Right ventricle myocardium superior (tissue), 1 donor: ENCODE data around the gene ZNF608. TPM values are rescaled to one million over a fixed set of nuclear protein-coding genes. Genes with fewer than 3 reads are reported as not detected.
A peak's percentile ranks its signal among the peaks of the same experiment; 100 is the strongest.

Source experiments
- ATAC-seq: fragments of 200-7000 bp; cut with Tn5 transposase; one replicate; pipeline ENCODE4 v1.9.1; 2020; ENCODE audit warnings: mild to moderate bottlenecking; ENCODE audit not compliant: poor library complexity
- DNase-seq: peaks from one replicate; pipeline ENCODE4 v3.0.0-alpha.2; 2020
- intact Hi-C: fragments of 100-400 bp; cut with DNase I; formaldehyde crosslinking; loops from one replicate; pipeline ENCODE4 v1.11.2; 2022
- long read RNA-seq: library from polyadenylated mRNA; unstranded; transcript quantifications from one replicate; pipeline ENCODE4 v2.0.0, GENCODE V29; 2021
- total RNA-seq: library from RNA; stranded (reverse); fragmentation: NEBNext Ultra II Directional; extraction: Animal tissue kit (Norgen Biotek cat#: 25700); gene quantifications from one replicate; pipeline ENCODE4 v1.2.1, GENCODE V29; 2021
- donor health status: DM: no; HTN: yes; CAD: no; lungs with severe emphysema.

ZNF608 gene, protein sequence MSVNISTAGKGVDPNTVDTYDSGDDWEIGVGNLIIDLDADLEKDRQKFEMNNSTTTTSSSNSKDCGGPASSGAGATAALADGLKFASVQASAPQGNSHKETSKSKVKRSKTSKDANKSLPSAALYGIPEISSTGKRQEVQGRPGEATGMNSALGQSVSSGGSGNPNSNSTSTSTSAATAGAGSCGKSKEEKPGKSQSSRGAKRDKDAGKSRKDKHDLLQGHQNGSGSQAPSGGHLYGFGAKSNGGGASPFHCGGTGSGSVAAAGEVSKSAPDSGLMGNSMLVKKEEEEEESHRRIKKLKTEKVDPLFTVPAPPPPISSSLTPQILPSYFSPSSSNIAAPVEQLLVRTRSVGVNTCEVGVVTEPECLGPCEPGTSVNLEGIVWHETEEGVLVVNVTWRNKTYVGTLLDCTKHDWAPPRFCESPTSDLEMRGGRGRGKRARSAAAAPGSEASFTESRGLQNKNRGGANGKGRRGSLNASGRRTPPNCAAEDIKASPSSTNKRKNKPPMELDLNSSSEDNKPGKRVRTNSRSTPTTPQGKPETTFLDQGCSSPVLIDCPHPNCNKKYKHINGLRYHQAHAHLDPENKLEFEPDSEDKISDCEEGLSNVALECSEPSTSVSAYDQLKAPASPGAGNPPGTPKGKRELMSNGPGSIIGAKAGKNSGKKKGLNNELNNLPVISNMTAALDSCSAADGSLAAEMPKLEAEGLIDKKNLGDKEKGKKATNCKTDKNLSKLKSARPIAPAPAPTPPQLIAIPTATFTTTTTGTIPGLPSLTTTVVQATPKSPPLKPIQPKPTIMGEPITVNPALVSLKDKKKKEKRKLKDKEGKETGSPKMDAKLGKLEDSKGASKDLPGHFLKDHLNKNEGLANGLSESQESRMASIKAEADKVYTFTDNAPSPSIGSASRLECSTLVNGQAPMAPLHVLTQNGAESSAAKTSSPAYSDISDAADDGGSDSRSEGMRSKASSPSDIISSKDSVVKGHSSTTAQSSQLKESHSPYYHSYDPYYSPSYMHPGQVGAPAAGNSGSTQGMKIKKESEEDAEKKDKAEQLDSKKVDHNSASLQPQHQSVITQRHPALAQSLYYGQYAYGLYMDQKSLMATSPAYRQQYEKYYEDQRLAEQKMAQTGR (N-terminal part only)
- total RNA-seq, result 8.6 TPM
- long read RNA-seq, partial matches to known transcripts, result 2 of 3 reads
- long read RNA-seq, other reads (novel, unspliced or antisense), result 1 of 3 reads

DNA sequence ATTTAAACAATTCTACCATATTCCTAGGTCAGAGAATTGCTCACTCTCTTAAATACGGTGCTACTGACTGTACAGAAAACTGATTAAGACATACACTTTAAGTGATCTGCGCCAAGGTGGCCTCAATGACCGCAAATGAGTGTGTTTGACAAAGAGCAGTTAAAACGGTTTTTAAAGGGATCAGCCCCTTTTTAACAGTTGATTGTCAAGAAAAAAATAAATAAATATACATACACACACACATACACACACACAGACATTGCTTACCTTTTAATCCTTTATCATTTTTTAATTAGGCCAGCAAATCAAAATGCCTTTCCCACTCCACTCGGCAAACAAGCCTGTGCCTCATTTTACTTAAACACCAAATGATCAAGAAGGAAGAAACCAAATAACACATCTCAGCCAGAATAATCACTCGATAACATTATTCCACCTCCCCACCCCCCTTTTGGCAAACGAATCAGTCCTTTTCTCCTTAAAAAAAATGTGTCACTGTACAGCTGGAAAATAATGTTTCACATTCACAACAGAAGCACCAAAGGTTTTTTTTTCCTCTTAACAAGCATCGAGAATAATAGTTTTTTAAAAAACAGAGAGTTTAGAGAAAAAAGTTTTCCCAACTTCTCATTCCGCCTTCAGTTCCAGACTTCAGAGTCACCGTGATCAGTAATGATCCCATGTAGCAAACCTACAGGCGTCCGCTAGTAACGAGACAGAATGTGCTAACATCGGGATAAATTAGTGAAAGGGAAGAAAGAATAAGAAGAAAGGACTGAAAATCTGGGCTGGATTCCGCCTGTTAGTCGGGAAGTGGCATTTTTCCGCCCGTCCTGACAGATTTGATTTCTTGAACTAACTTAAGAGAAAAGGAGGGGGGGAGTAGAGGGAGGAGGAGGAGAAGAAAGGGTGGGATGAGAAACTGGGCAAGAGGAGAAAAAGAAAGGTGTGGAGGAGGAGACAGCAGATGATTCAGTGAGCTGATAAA, at the start of gene ZNF608:
ZNF608 (minus strand) TSS at position 712 of the 988 bp plus-strand sequence. CDS start 1,650 bp downstream, outside the sequence.
- ATAC-seq (no peak), DNase-seq (no peak)
- intact Hi-C loops, result loop anchor here (5.0 kb wide), 1 partner anchor 94 kb away; no protein-coding TSS in a partner anchor

DNA sequence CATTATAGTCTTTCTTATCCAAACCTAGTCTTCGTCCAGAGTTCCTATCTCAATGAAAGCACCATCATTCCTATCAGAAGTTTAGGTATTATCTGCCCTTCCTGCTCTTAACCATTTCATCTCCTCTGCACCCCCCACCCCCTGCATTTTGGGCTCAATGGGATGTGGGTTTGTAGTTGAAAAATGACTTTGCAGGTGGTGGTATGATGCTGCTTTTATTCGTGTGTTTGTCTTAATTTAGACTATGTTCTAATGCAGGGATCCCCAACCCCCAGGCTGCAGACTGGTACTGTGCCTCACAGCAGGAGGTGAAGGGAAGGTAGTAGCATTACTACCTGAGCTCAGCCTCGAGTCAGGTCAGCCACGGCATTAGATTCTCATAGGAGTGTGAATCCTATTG, 49.4 kb upstream of the ZNF608 start:
- intact Hi-C loops, result no loop called here
- no peak for ATAC-seq
- DNase-seq, result no peak

DNA sequence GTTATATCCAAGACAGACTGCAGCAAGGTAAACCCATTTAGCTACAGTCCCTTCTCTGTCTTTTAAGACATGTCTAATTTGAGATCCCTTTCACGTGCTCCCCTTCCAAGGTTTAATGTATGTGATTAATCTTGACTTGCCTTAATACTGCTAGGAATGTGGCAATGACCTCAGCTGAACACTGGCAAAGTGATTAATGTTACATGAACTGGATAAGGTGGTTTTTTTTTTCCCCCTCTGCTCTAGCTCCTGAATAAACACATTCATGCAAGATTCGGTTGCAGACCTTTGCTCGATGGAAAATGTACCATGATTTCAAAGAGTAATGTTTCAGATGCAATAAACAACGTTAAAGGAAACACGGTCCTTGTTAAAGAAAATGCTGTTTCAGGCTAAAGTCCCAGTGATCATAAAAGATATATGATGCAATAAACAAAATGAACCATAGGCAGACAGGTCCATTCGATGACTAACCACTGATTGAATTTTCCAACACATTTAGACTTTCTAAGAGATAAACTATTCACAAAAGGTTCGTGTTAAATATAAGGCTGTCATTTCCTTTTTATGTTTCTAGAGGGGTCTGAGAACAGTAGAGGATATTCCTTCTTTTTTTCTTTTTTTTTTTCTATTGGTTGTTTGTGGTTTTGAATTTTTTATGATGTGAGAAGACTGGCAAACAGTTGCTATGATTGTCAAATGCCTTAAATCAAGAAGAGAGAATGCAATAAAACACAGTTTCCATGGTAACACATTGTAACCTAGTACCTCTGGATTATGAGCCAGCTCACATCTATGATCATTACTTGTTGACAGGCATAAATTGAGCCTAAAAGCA, 44.7 kb upstream of the ZNF608 start:
- no peak for DNase-seq
- intact Hi-C loops, result no loop called here
- ATAC-seq, result no peak

DNA sequence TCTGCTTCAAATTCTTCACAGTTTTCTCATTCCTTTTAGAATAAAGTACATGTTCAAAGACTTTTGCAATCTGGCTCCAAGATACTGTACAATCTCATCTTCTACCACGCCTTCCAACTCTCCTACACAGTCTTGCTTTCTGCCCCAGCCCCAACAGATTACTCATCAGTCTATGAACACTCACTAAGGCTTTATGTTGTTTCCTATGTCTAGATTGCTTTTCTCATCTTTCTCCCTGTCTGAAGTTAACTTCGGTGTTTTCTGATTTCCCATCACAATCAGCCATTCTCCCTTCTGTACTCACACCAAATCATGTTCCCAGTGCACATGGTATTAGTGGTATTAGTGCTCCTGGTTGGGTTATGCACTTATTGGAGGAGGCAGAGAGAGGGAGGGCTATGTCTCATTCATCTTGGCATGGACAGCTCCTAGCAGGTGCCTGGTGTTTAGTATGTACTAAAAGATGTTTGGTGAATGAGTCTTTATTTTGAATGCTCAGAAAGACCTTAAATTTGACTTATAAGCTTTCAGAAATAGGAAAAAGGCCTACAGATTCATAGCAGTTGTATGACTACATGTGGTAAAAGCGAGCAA, 44.0 kb upstream of the ZNF608 start:
- intact Hi-C loops, result no loop called here
- ATAC-seq (no peak), DNase-seq (no peak)

DNA sequence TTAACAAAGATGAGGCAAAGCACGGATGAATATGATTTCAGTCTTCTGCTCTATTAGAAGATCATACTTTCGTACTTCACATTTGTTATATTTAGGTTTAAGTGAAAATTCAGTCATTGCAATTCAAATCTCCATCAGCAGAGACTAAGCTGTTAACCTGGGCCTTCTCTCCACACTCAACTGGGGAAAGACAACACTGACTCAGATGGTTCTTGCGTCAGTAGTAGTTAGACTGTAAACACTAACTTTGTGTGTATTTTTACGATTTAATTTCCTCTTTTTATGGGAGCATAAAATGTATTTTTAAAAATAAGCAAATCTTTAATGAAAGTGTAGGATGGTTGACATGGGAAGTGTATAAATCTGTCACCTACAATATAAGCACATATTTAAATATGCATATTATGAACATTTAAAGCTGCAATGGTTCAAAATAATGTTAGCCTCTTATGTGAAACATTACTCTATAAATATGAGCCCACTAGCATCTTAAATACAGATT, 42.7 kb upstream of the ZNF608 start:
- DNase-seq (no peak), ATAC-seq (no peak)
- intact Hi-C loops, result no loop called here

DNA sequence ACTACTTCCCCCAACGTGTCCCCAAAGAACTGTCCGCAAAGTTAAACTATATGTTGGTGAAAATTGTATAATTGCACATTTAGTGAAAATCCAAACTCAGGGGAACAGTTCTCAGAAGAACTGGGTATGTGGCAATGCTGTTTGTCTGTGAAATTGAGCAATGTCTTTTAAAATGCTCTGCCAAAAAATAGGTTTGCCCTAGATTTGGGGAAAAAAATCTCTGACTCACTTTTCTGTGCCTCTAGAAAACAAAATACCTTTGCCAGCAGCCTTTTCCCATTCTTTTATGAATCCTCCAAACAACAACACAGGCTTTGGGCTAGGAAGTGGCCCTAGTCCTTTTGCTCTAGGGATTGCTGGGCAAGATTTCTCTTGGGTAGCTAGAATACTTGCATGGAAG, 37.4 kb upstream of the ZNF608 start:
- intact Hi-C loops, result no loop called here
- peak; percentile 39 for ATAC-seq
- DNase-seq, result no peak

DNA sequence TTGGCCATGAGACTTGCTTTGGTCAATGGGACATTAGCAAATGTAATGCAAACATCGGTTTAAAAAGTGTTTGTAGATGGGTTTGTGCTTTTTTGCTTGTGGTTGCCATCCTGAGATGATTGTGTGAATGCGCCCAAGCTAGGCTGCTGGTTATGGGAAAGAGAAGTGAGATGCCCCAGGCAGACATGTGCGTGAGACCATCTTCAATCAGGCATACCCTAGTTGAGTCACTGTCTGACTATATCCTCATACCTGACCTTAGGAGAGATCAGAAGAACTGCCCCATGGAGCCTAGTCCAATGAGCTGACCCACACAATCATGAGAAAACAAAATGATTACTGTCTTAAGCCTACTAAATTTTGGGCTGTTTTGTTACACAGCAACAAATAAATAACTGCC, 36.8 kb upstream of the ZNF608 start:
- DNase-seq, result no peak
- ATAC-seq, result no peak
- intact Hi-C loops, result no loop called here

DNA sequence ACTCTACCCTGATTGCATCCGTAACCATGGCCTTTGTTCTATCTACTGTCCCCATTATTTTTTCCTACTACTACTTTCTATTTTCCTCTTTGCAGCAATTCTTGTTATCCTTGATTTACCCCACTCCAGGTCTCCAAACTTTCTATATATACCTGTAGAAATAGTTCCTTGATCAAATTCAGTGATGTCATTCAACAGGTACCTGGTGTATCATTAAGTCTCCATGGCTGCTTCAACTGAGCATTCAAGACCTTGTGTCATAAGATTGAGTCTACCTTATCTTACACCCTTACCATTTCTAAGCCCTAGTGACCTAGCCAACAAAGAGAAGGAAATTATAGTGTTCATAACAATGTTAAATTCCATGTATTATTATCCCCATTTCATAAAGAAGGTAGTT, 35.8 kb upstream of the ZNF608 start:
- ATAC-seq (no peak), DNase-seq (no peak)
- intact Hi-C loops, result no loop called here

DNA sequence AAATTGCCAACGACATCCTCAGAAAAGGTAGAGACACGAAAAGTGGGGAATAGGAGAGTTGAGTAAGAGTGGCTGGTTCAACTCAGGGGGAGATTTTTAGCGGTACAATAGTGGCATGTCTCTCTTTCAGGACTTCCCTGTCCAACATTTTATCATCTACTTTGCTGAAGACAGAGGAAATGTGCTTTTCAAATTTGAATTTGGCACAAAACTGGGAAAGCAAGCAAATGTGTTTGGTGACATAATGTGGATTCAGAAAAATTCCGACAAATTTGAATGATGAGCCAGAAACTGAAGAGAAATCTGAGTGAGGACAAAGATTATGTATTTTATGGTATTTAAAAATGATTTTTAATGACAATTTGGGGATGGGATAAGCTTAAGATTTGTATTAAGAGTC, 33.6 kb upstream of the ZNF608 start:
- intact Hi-C loops, result no loop called here
- ATAC-seq (no peak), DNase-seq (no peak)

DNA sequence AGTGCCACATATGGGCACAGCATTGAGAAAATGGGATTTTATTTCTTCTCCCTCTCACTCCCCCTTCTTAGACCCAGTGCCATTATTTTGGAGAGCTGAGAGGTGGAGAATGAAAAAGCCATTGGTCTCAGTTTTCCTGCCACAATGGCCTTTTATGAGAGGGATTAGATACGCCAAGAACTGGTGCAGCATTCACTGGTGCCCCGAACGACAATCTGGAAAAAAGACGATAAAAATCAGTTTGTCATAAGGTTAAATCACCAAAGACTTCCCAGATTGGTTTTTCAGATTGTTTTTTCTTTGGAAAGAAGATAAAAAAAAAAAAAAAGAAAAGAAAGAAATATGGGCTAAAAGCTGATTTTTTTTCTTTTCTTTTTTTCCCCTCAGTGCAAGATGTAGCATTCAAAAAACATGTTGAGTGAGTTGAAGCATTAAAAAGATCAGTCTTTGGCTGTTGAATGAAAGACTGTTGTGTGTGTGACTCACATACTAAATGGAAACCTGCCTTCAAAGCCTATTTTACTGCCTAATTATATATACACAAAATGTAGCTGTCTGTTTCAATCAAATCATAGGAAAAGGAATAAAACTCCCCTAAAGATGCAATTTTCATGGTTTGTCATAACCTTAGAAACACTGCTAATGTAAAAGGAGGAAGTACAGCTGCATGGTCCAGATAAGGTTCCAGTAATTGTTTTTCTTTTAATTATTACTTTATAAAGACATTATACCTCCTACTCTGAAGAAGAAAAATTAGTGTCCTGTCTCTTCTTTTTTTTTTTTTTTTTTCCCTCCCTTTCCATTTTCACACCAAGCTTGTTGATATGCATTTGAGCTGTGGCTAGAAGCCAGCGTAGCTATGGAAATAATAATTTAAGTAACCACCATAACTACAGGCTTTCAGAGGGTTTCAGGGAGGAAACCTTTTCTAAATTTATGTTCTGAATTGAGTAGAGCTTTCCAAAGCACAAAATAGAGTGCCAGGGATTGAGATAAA, 27.2 kb upstream of the ZNF608 start:
- ATAC-seq, result no peak
- intact Hi-C loops, result no loop called here
- DNase-seq, result no peak

DNA sequence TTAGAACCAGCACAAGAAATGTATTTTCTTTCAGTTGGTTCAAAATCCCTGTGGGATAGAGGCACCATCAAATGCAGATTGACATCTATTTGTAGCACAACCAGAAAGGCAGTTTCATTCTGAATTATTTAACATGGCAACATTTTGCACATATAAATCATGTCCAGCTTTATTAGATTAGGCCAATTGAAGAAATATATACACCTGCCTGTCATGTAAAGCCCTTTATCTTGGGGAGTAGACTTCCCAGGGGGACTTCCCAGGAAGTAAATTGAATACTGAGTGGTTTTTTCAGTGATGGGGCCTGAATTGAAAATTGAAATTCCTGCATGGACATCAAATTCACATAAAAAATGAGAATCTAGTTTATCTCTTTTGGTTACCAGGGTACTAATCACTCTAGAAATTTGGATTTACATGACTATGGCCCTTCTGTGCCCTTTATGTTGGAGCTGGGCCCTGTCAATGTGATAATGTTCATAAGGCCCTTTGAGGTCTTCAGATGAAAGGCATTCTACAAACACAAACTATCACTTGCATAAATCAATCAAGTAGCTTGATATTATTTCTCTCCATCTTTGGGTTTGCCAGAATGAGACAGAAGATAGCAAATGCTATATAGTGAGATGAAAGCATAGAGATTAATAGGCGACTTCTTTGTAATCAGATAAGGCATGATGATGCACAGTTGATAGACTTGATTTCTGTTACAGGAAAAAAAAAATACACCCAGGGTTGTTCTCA, 26.2 kb upstream of the ZNF608 start:
- DNase-seq (no peak), ATAC-seq (no peak)
- intact Hi-C loops, result no loop called here

DNA sequence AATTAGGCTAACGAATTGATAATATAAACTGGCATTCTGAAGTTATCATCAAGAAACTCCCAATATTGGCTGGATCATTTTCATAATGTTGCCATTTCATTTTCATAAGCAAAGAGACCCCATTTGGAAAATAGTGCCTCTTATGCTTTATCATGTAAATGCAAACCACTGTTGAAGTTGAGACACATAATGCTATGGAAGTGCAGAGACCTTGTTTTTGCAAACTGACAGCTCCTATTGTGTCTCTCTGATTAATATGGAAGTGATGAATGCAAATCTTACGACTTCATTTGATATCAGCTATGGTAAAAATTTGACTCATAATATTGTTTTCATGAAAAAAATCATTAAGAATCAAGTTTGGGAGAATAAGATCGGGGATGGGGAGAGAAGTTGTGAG, 25.3 kb upstream of the ZNF608 start:
- DNase-seq, result no peak
- no peak for ATAC-seq
- intact Hi-C loops, result no loop called here

DNA sequence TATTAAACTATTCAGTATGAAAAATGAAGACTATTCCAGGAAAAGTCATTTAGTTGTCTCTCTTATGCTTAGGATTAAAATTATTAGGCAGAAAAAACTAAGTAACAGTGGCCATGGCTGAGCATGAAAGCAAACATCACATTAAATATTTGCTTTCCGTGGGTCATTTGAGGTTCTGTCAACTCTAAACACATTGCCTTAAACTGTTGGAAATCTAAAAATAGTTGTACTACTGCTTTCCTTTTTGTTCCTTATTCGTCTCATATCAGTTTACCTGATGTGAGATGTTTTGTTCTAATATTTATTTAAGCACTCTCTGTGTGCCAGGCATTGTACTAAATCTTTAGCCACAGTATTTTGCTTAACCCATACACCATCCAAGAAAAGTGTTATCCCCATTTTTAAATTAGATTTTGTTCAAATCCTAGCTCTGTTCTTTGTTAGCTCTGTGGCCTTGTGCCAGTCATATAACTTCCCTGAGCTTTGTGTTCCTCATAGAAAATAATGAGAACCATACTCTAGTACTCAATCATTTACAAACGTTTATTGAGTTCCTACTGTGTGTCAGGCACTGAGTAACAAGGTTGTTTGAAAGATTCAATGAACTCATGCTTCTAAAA, 18.7 kb upstream of the ZNF608 start:
- intact Hi-C loops, result no loop called here
- ATAC-seq (no peak), DNase-seq (no peak)

DNA sequence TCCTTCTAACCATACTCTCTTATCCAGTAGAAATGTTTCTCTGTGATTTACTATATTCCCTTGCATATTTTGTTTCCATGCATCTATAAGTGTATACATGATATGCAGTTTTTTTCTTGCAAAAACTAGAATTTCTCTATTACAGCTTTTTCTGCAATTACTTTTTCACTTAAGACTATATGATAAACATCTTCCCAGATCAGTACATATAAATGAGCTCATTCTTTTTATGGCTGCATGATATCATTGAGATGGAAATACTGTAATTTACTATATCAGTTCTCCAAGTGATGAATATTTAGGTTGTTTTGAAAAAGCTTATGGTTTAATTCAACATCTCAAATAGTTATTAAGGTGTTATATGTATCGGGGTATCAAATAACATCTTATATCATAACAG, 18.1 kb upstream of the ZNF608 start:
- ATAC-seq (no peak), DNase-seq (no peak)
- intact Hi-C loops, result no loop called here

DNA sequence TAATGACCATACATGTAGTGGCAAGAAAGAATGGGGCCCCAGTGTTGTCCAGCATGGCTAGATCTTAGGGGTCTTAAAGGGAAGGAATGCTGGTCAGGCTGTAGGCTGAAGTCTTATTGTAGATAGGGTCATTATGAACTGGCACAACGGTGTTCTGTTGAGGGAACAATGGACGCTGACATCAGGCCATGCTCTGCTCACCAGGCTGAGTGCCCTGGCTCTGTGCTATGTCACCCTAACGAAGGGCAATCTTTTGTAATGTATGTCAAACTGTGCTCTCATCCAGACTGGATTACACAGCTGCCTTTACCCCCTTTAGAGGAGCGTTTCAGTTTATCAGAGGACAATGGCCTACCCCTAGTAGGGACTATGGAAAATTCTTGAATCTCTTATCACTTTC, 14.6 kb upstream of the ZNF608 start:
- DNase-seq (no peak), ATAC-seq (no peak)
- intact Hi-C loops, result no loop called here
